Brain microvascular endothelial cell (primary cell): ENCODE data around the gene DENND4A.

ENCODE experiments used
- DNase-seq: peaks from one replicate; pipeline ENCODE4 v3.0.0-alpha.2; 2020
- H3K27ac ChIP-seq: fragments of 250-450 bp; sonication (Bioruptor Pico); 2 replicates; pipeline ENCODE4 v1.5.1; 2020; ENCODE audit warnings: mild to moderate bottlenecking, moderate library complexity
- H3K27me3 ChIP-seq: fragments of 250-450 bp; sonication (Bioruptor Pico); replicated peaks from 2 replicates; pipeline ENCODE4 v1.5.1; 2020; ENCODE audit warnings: mild to moderate bottlenecking
- H3K36me3 ChIP-seq: fragments of 250-450 bp; sonication (Bioruptor Pico); replicated peaks from 2 replicates; pipeline ENCODE4 v1.5.1; 2020; ENCODE audit warnings: mild to moderate bottlenecking
- H3K4me3 ChIP-seq: 2 replicates; pipeline ENCODE4 v1.5.1; 2011; ENCODE audit warnings: low read depth, mild to moderate bottlenecking, control low read depth, low read length, moderate library complexity
- CTCF ChIP-seq: IDR thresholded peaks from 2 replicates; pipeline ENCODE4 v1.5.1; 2011; ENCODE audit warnings: low read depth, mild to moderate bottlenecking, moderate library complexity, low read length, control low read depth, inconsistent platforms; ENCODE audit errors: missing control alignments
- in situ Hi-C: cut with HindIII; loops from 2 replicates; pipeline ENCODE4 v1.10.0; 2017; ENCODE audit warnings: low sequenced_read_pairs, low pct_ligation_motif_present

DENND4A gene

GRCh38 chr15:65804252-65804931 is 12.3 kb upstream of the DENND4A start:
- no peak for DNase-seq
- Histone ChIP-seq H3K4me3 (no peak overlapping the region), H3K27ac (no peak overlapping the region), H3K36me3 (no peaks in the 10 kb centered on the region), H3K27me3 (no peaks in the 10 kb centered on the region)
- in situ Hi-C loops: no loop called here
- TF ChIP-seq CTCF: no peak

GRCh38 chr15:65801229-65801805 is 9.2 kb upstream of the DENND4A start:
- Histone ChIP-seq H3K36me3 (no peaks in the 10 kb centered on the region), H3K27ac (no peak overlapping the region), H3K4me3 (no peak overlapping the region), H3K27me3 (no peaks in the 10 kb centered on the region)
- in situ Hi-C loops: no loop called here
- DNase-seq: no peak
- TF ChIP-seq CTCF: no peak

- Histone ChIP-seq H3K27ac (peak overlapping the region; percentile 7), H3K27me3 (no peaks in the 10 kb centered on the region), H3K4me3 (no peak overlapping the region), H3K36me3 (no peaks in the 10 kb centered on the region)
- TF ChIP-seq CTCF: no peak
- peak; percentile 37 for DNase-seq
- in situ Hi-C loops: no loop called here
Measured at GRCh38 chr15:65796610-65797078, 4.6 kb upstream of the DENND4A start.

- DNase-seq: no peak
- H3K27me3 ChIP-seq: no peaks in the 10 kb centered on the region
- no peaks in the 10 kb centered on the region for H3K36me3 ChIP-seq
- in situ Hi-C loops: no loop called here
- no peak overlapping the region for H3K27ac ChIP-seq
- no peak for TF ChIP-seq CTCF
- no peak overlapping the region for H3K4me3 ChIP-seq
Measured at GRCh38 chr15:65795663-65796216, 3.6 kb upstream of the DENND4A start.

GRCh38 chr15:65793818-65794104 is 1.7 kb upstream of the DENND4A start:
- Histone ChIP-seq H3K4me3 (no peak overlapping the region), H3K27ac (no peak overlapping the region), H3K36me3 (no peaks in the 10 kb centered on the region), H3K27me3 (no peaks in the 10 kb centered on the region)
- TF ChIP-seq CTCF: no peak
- in situ Hi-C loops: no loop called here
- no peak for DNase-seq
